Liver (tissue), 9 donors: ENCODE data around the gene RNF152. TPM values are rescaled to one million over a fixed set of nuclear protein-coding genes. Genes with fewer than 3 reads are reported as not detected.

Experiments used
- DNase-seq: peaks from one replicate; pipeline ENCODE4 v3.0.0-alpha.2; 2017; ENCODE audit warnings: low spot score
- H3K27ac ChIP-seq, 2 donors: one replicate each; pipeline ENCODE4 v1.7.0; 2013; ENCODE audit warnings: inconsistent platforms in 2 of 2, low read length in 2 of 2, control low read depth in 1 of 2, low read depth in 1 of 2, mild to moderate bottlenecking in 1 of 2
- H3K27me3 ChIP-seq, 4 donors: one replicate each; pipeline versions ENCODE4 v1.6.1 to v1.7.0; 2013; ENCODE audit warnings: low read length in 3 of 4, inconsistent platforms in 1 of 4, mild to moderate bottlenecking in 1 of 4, moderate library complexity in 1 of 4; ENCODE audit not compliant: control insufficient read depth in 4 of 4, insufficient read depth in 4 of 4
- H3K36me3 ChIP-seq, 4 donors: one replicate each; pipeline versions ENCODE4 v1.6.1 to v1.7.0; 2013; ENCODE audit warnings: low read length in 3 of 4, mild to moderate bottlenecking in 3 of 4, low read depth in 1 of 4, moderate library complexity in 1 of 4; ENCODE audit not compliant: control insufficient read depth in 4 of 4, insufficient read depth in 3 of 4
- H3K4me1 ChIP-seq, 4 donors: one replicate each; pipeline versions ENCODE4 v1.6.1 to v1.7.0; 2013; ENCODE audit warnings: low read length in 3 of 4, mild to moderate bottlenecking in 3 of 4, moderate library complexity in 1 of 4; ENCODE audit not compliant: control insufficient read depth in 4 of 4, insufficient read depth in 4 of 4
- H3K4me3 ChIP-seq, 3 donors: one replicate each; pipeline versions ENCODE4 v1.6.1 to v1.7.0; 2013; ENCODE audit warnings: low read length in 3 of 3, control low read depth in 1 of 3, low read depth in 1 of 3, mild to moderate bottlenecking in 1 of 3
- H3K9ac ChIP-seq, 2 donors: one replicate each; pipeline ENCODE4 v1.7.0; 2013; ENCODE audit warnings: low read length in 2 of 2, mild to moderate bottlenecking in 2 of 2, moderate library complexity in 2 of 2, control low read depth in 1 of 2, low read depth in 1 of 2
- H3K9me3 ChIP-seq, 4 donors: one replicate each; pipeline versions ENCODE4 v1.6.1 to v1.7.0; 2013; ENCODE audit warnings: low read length in 3 of 4; ENCODE audit not compliant: control insufficient read depth in 4 of 4
- ATF3 ChIP-seq: IDR thresholded peaks from 2 replicates; pipeline ENCODE4 v1.6.1; 2016; ENCODE audit warnings: antibody characterized with exemption
- CTCF ChIP-seq: fragments of 150-350 bp; IDR thresholded peaks from 2 replicates; pipeline ENCODE4 v1.5.1; 2017; ENCODE audit warnings: improper control_type of control experiment, low read depth, low read length; ENCODE audit not compliant: missing input control
- EGR1 ChIP-seq, 2 donors: IDR thresholded peaks; 2 replicates each; pipeline ENCODE4 v1.6.1; 2016 to 2018; ENCODE audit warnings: antibody characterized with exemption in 2 of 2, low read depth in 2 of 2
- FOXA1 ChIP-seq: IDR thresholded peaks from 2 replicates; pipeline ENCODE4 v1.6.1; 2016; ENCODE audit warnings: antibody characterized with exemption
- FOXA2 ChIP-seq: IDR thresholded peaks from 2 replicates; pipeline ENCODE4 v1.6.1; 2016; ENCODE audit warnings: antibody characterized with exemption
- GABPA ChIP-seq, 2 donors: IDR thresholded peaks in 1 of 2; conservative IDR thresholded peaks in 1 of 2; 2 replicates each; pipeline ENCODE4 v1.6.1; 2016; ENCODE audit warnings: antibody characterized with exemption in 2 of 2, mild to moderate bottlenecking in 1 of 2, moderate library complexity in 1 of 2
- HNF4A ChIP-seq, 2 donors: conservative IDR thresholded peaks; 2 replicates each; pipeline ENCODE4 v1.6.1; 2016; ENCODE audit warnings: antibody characterized with exemption in 2 of 2, mild to moderate bottlenecking in 2 of 2
- HNF4G ChIP-seq: IDR thresholded peaks from 2 replicates; pipeline ENCODE4 v1.6.1; 2016; ENCODE audit warnings: antibody characterized with exemption
- JUND ChIP-seq, 2 donors: IDR thresholded peaks; 2 replicates each; pipeline ENCODE4 v1.6.1; 2016; ENCODE audit warnings: antibody characterized with exemption in 2 of 2
- NR2F2 ChIP-seq: IDR thresholded peaks from 2 replicates; pipeline ENCODE4 v1.6.1; 2016; ENCODE audit warnings: antibody characterized with exemption
- RAD21 ChIP-seq, 2 donors: IDR thresholded peaks; 2 replicates each; pipeline ENCODE4 v1.6.1; 2016; ENCODE audit warnings: antibody characterized with exemption in 2 of 2, mild to moderate bottlenecking in 2 of 2
- REST ChIP-seq: IDR thresholded peaks from 2 replicates; pipeline ENCODE4 v1.6.1; 2016; ENCODE audit warnings: antibody characterized with exemption, mild to moderate bottlenecking
- RXRA ChIP-seq, 2 donors: IDR thresholded peaks; 2 replicates each; pipeline ENCODE4 v1.6.1; 2017 to 2018; ENCODE audit warnings: antibody characterized with exemption in 2 of 2, mild to moderate bottlenecking in 1 of 2
- SP1 ChIP-seq: IDR thresholded peaks from 2 replicates; pipeline ENCODE4 v1.6.1; 2018; ENCODE audit warnings: antibody characterized with exemption, mild to moderate bottlenecking
- TAF1 ChIP-seq: conservative IDR thresholded peaks from 2 replicates; pipeline ENCODE4 v1.6.1; 2016; ENCODE audit warnings: antibody characterized with exemption, mild to moderate bottlenecking
- YY1 ChIP-seq: IDR thresholded peaks from 2 replicates; pipeline ENCODE4 v1.6.1; 2016; ENCODE audit warnings: antibody characterized with exemption, mild to moderate bottlenecking
- ZBTB33 ChIP-seq: IDR thresholded peaks from 2 replicates; pipeline ENCODE4 v1.6.1; 2016; ENCODE audit warnings: antibody characterized with exemption
- WGBS: extraction: QIAGEN DNeasy Blood & Tissue Kit; methylation state at CpG from one replicate; pipeline ENCODE4 v1.1.7; 2013; 5-methylcytosine and 5-hydroxymethylcytosine counted together
- polyA plus RNA-seq, 2 donors: library from polyadenylated mRNA; stranded (reverse) in 1 of 2; unstranded in 1 of 2; fragments of 200-250 nt in 1 of 2; fragments of >200 nt in 1 of 2; fragmentation: Nextera tagmentation in 1 of 2; extraction: Ambion mirVana in 1 of 2; gene quantifications; one replicate each; pipeline versions ENCODE4 v1.2.1 to v1.2.3, GENCODE V29; 2013 to 2015
- total RNA-seq, 2 donors: library from RNA; depleted of rRNA; stranded (reverse); fragments of >200 nt; gene quantifications; one replicate each; pipeline ENCODE4 v1.2.3, GENCODE V29; 2014
- donor health status: healthy.
- donor health status: healthy.
- donor health status: healthy.
- donor health status: healthy.
- donor health status: healthy.

RNF152 gene
- 100 to 1,000 TPM in 1 of 2 donors, 1 to 10 TPM in 1; 6.8 to 115 TPM for total RNA-seq
- 10 to 100 TPM; 10.1 to 11.2 TPM for polyA plus RNA-seq

- TF ChIP-seq REST (peak; percentile 54), HNF4G (no peak), SP1 (no peak), TAF1 (peak; percentile 13), CTCF (peak; percentile 9), RAD21 (IDR thresholded peaks at IDR 0.05) (peak; percentile 26 to 44), RXRA (IDR thresholded peaks at IDR 0.05) (peak in 1 of 2 donors; percentile 3), EGR1 (IDR thresholded peaks at IDR 0.05; ENCODE audit: low read depth in 2 of 2) (no peak), FOXA1 (no peak)
- Histone ChIP-seq H3K27me3 (no peaks in the 10 kb centered on the region), H3K27ac (peak within 1 kb of the TSS; percentile 49 to 80), H3K9me3 (no peaks in the 10 kb centered on the region), H3K4me1 (peaks cover 0 to 18% (median 12%) of the 10 kb centered on the region in 4 donors), H3K9ac (peak within 1 kb of the TSS; percentile 75 to 91), H3K36me3 (peaks cover under 1 to 24% (median 8%) of the 10 kb centered on the region in 4 donors), H3K4me3 (peak within 1 kb of the TSS; percentile 62 to 98 (median 67))
- peak; percentile 38 for DNase-seq
- 4% methylated on average over 28 of the region's 28 CpGs for WGBS
These were observed at the start of gene RNF152 for GRCh38 chr18:61892683-61893308. RNF152 (minus strand) TSS chr18:61893007; CDS start chr18:61816463, 76,544 bp downstream.

GRCh38 chr18:61941948-61942471 lies 49.2 kb upstream of the RNF152 start:
- Histone ChIP-seq H3K27ac (no peak overlapping the region), H3K4me1 (no peaks in the 10 kb centered on the region), H3K27me3 (no peaks in the 10 kb centered on the region), H3K4me3 (no peak overlapping the region), H3K9ac (no peak overlapping the region), H3K36me3 (no peaks in the 10 kb centered on the region), H3K9me3 (no peaks in the 10 kb centered on the region)
- no peak for DNase-seq
- WGBS: 92% methylated on average over 1 of the region's 1 CpG
- TF ChIP-seq FOXA2 (no peak), NR2F2 (no peak), ATF3 (no peak), FOXA1 (no peak), EGR1 (IDR thresholded peaks at IDR 0.05; ENCODE audit: low read depth in 2 of 2) (no peak), GABPA (IDR thresholded peaks at IDR 0.05 in 1 of 2, conservative IDR thresholded peaks at IDR 0.05 in 1 of 2) (no peak), JUND (IDR thresholded peaks at IDR 0.05) (no peak), TAF1 (no peak), CTCF (no peak), HNF4G (no peak), HNF4A (conservative IDR thresholded peaks at IDR 0.05) (no peak), REST (no peak), RXRA (IDR thresholded peaks at IDR 0.05) (no peak), ZBTB33 (no peak), YY1 (no peak)
